ENCODE results near the gene CDH9. TPM values are rescaled to one million over a fixed set of nuclear protein-coding genes. Genes with fewer than 3 reads are reported as not detected.

Gene CDH9
- total and polyA plus RNA-seq, 11 donors, result not detected

DNA sequence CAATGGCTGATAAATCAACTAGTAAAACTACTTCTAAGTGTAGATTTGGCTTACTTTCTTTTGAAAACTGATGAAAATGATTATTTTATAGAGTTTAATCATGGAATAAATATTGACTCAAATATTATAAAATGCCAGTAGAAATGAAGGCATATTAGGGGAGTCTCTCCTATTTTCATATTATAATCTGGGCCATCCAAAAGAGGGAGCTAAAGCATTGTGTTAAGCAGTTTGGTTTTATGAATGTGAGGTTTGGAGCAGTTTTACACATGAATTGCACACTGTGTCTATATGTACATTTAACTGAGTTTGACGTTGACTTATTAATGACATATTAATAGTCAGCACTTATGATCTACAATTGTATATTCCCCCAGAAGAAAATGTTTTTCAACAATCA lies 17.4 kb downstream of the CDH9 start:
- WGBS, 4 donors, result 37 to 64% (median 53%) methylated on average over 1 of the region's 1 CpG
- no peaks in the 10 kb centered on the region for H3K27me3 ChIP-seq
- H3K9me3 ChIP-seq, result no peaks in the 10 kb centered on the region
- H3K36me3 ChIP-seq, result no peaks in the 10 kb centered on the region
- no peak for ATAC-seq
- no peak overlapping the region for H3K27ac ChIP-seq
- DNase-seq, result no peak
- intact Hi-C loops (cut with DNase I), result no loop called here
- no peak for TF ChIP-seq POLR2A (IDR thresholded peaks at IDR 0.05)
- TF ChIP-seq, protein P1, sequence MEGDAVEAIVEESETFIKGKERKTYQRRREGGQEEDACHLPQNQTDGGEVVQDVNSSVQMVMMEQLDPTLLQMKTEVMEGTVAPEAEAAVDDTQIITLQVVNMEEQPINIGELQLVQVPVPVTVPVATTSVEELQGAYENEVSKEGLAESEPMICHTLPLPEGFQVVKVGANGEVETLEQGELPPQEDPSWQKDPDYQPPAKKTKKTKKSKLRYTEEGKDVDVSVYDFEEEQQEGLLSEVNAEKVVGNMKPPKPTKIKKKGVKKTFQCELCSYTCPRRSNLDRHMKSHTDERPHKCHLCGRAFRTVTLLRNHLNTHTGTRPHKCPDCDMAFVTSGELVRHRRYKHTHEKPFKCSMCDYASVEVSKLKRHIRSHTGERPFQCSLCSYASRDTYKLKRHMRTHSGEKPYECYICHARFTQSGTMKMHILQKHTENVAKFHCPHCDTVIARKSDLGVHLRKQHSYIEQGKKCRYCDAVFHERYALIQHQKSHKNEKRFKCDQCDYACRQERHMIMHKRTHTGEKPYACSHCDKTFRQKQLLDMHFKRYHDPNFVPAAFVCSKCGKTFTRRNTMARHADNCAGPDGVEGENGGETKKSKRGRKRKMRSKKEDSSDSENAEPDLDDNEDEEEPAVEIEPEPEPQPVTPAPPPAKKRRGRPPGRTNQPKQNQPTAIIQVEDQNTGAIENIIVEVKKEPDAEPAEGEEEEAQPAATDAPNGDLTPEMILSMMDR (IDR thresholded peaks at IDR 0.05), result peak in 8 of 12 donors; percentile 8 to 41 (median 30)
- H3K4me3 ChIP-seq, result no peak overlapping the region
- H3K4me1 ChIP-seq, result no peaks in the 10 kb centered on the region

DNA sequence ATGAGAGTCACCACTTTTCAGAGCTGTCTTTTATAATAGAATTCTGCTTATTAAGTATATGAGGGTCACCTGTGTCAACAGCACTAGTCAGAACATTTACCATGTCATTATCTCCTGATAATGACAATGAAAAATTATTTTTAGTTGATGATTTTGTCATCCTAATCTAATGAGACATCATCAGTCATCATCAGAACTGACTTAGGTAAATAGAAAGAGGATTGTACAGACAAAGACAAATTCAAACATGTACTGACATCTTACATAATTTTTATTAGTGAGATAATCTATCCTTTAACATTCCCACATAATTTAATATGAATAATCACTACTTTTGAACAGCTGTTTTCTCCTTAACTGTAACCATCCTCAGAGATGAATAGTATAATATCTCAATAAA lies 22.6 kb downstream of the CDH9 start:
- ATAC-seq (no peak), DNase-seq (no peak)
- Histone ChIP-seq H3K4me3 (no peak overlapping the region), H3K36me3 (no peaks in the 10 kb centered on the region), H3K4me1 (no peaks in the 10 kb centered on the region), H3K9me3 (no peaks in the 10 kb centered on the region), H3K27me3 (no peaks in the 10 kb centered on the region), H3K27ac (no peak overlapping the region)
- no peak for TF ChIP-seq POLR2A (IDR thresholded peaks at IDR 0.05)
- TF ChIP-seq, protein P1 (IDR thresholded peaks at IDR 0.05), result no peak
- intact Hi-C loops (cut with DNase I), result no loop called here

DNA sequence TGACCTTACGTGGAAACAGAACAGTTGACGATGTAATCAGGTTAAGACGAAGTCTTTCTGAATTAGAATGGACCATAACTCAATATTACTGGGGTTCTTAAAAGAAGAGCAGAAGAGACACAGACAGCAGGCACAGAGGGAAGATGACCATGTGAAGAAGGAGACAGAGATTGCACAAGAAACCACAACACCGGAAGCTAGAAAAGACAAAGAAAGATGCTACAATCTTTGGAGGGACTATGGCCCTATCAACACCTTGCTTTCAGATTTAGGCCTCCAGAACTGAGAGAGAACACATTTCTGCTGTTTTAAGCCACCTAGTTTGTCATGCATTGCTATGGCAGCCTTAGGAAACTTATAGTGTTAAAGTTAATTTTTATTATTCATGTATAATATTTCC lies 27.1 kb downstream of the CDH9 start:
- intact Hi-C loops (cut with DNase I), result no loop called here
- Histone ChIP-seq H3K9me3 (no peaks in the 10 kb centered on the region), H3K4me3 (no peak overlapping the region), H3K36me3 (no peaks in the 10 kb centered on the region), H3K27me3 (no peaks in the 10 kb centered on the region), H3K27ac (no peak overlapping the region), H3K4me1 (no peaks in the 10 kb centered on the region)
- TF ChIP-seq, protein P1 (IDR thresholded peaks at IDR 0.05), result no peak
- TF ChIP-seq POLR2A (IDR thresholded peaks at IDR 0.05), result no peak
- DNase-seq (no peak), ATAC-seq (no peak)
- WGBS, 4 donors, result 79 to 86% (median 83%) methylated on average over 4 of the region's 4 CpGs

DNA sequence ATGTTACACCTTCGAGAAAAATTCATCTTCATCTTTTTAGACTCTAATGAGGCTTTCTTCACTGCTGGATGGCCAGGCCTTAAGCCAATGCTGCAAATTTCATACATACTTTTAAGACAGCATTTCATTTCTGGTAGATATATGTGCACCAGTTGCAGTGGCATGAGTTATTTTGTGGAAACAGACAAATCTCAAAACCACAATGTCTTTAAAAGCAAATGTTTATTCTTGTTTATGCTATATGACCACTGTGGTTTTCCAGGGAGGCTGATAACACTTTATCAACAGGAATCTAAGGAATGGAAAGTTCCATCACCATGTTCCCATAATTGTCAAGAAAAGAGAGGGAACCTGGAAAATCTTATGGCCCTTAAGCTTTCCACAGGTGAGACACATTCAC lies 27.7 kb downstream of the CDH9 start:
- no peak for DNase-seq
- Histone ChIP-seq H3K36me3 (no peaks in the 10 kb centered on the region), H3K27ac (no peak overlapping the region), H3K9me3 (no peaks in the 10 kb centered on the region), H3K27me3 (no peaks in the 10 kb centered on the region), H3K4me1 (no peaks in the 10 kb centered on the region), H3K4me3 (no peak overlapping the region)
- no peak for ATAC-seq
- TF ChIP-seq, protein P1 (IDR thresholded peaks at IDR 0.05), result no peak
- TF ChIP-seq POLR2A (IDR thresholded peaks at IDR 0.05), result no peak
- intact Hi-C loops (cut with DNase I), result no loop called here
- 80 to 93% (median 87%) methylated on average over 1 of the region's 1 CpG for WGBS, 4 donors

Measured in heart left ventricle (tissue), 16 donors.